ENCODE data around the gene ZNF514. TPM values are rescaled to one million over a fixed set of nuclear protein-coding genes. Genes with fewer than 3 reads are reported as not detected.

ZNF514 gene
- total RNA-seq, 1 experiment from 2014 or later = 20.0 TPM

- H3K36me3 Mint-ChIP-seq (ENCODE audit: insufficient read depth, unreplicated experiment) = no peaks in the 10 kb centered on the region
- Histone ChIP-seq H3K36me3 (ENCODE audit: control insufficient read depth, insufficient read depth, low read length) (no peaks in the 10 kb centered on the region; the same call in 1 of the 2 replicates), H3K9me3 (no peaks in the 10 kb centered on the region), H3K27me3 (replicated peaks; ENCODE audit: control insufficient read depth, insufficient read depth, low read length) (no peaks in the 10 kb centered on the region), H3K4me1 (no peaks in the 10 kb centered on the region), H3K4me3 (ENCODE audit: low read depth, low read length) (peak within 1 kb of the TSS; percentile 61)
- peak; percentile 34 to 62 for TF ChIP-seq CTCF (IDR thresholded peaks at IDR 0.05; ENCODE audit: insufficient read depth in 1 of 2, low read depth in 1 of 2, low read length in 1 of 2, severe bottlenecking in 1 of 2, unreplicated experiment in 1 of 2)
- peaks cover 25% of the 10 kb centered on the region for H3K9me3 Mint-ChIP-seq (ENCODE audit: unreplicated experiment)
- peak; percentile 95 to 96 for DNase-seq
- H3K4me3 Mint-ChIP-seq (ENCODE audit: unreplicated experiment) = peak within 1 kb of the TSS; percentile 75
- intact Hi-C loops (cut with micrococcal nuclease; ENCODE audit: unreplicated experiment) = loop anchor here (1.0 to 2.0 kb wide), 4 partner anchors 14 to 185 kb away; partner anchors contain the start of genes MRPS5 and ZNF2
- no TSS peak for BruUV-seq (replicated peaks)
- ChIA-PET CTCF (interaction anchor here (0.6 to 1.0 kb wide), 2 partner anchors 24 to 162 kb away, joined by 3 read pairs; no protein-coding TSS in a partner anchor), POLR2A (no interaction called here)
- no peaks in the 10 kb centered on the region for H3K27me3 Mint-ChIP-seq (ENCODE audit: insufficient read depth, unreplicated experiment)
- peak within 1 kb of the TSS; percentile 15 for H3K27ac Mint-ChIP-seq (ENCODE audit: unreplicated experiment)
- peaks cover 7% of the 10 kb centered on the region for H3K4me1 Mint-ChIP-seq (ENCODE audit: low read depth, unreplicated experiment)
Measured at GRCh38 chr2:95207111-95207961, 47.7 kb upstream of the ZNF514 start, which contains the start of gene ZNF892. Gene ZNF892 (plus strand): TSS chr2:95207521. CDS start chr2:95207816, 295 bp downstream.

GRCh38 chr2:95206096-95206495, 46.4 kb upstream of the ZNF514 start:
- Mint-ChIP-seq H3K27me3 (ENCODE audit: insufficient read depth, unreplicated experiment) (no peaks in the 10 kb centered on the region), H3K4me1 (ENCODE audit: low read depth, unreplicated experiment) (peaks cover 7% of the 10 kb centered on the region), H3K4me3 (ENCODE audit: unreplicated experiment) (peak overlapping the region; percentile 75), H3K27ac (ENCODE audit: unreplicated experiment) (no peak overlapping the region), H3K9me3 (ENCODE audit: unreplicated experiment) (peaks cover 28% of the 10 kb centered on the region), H3K36me3 (ENCODE audit: insufficient read depth, unreplicated experiment) (no peaks in the 10 kb centered on the region)
- Histone ChIP-seq H3K27me3 (replicated peaks; ENCODE audit: control insufficient read depth, insufficient read depth, low read length) (no peaks in the 10 kb centered on the region), H3K9me3 (no peaks in the 10 kb centered on the region), H3K4me1 (no peaks in the 10 kb centered on the region), H3K4me3 (ENCODE audit: low read depth, low read length) (no peak overlapping the region), H3K36me3 (ENCODE audit: control insufficient read depth, insufficient read depth, low read length) (no peaks in the 10 kb centered on the region)
- no peak for DNase-seq
- intact Hi-C loops (cut with micrococcal nuclease; ENCODE audit: unreplicated experiment) = loop anchor here (2.0 kb wide), 1 partner anchor 41 kb away; the partner anchor contains the start of gene ZNF2
- no peak for TF ChIP-seq CTCF (IDR thresholded peaks at IDR 0.05; ENCODE audit: insufficient read depth in 1 of 2, low read depth in 1 of 2, low read length in 1 of 2, severe bottlenecking in 1 of 2, unreplicated experiment in 1 of 2)
- ChIA-PET CTCF (no interaction called here), POLR2A (no interaction called here)
- no TSS peak for BruUV-seq (replicated peaks)

- no peak for TF ChIP-seq CTCF (IDR thresholded peaks at IDR 0.05; ENCODE audit: insufficient read depth in 1 of 2, low read depth in 1 of 2, low read length in 1 of 2, severe bottlenecking in 1 of 2, unreplicated experiment in 1 of 2)
- intact Hi-C loops (cut with micrococcal nuclease; ENCODE audit: unreplicated experiment) = no loop called here
- CTCF ChIA-PET = no interaction called here
- no peaks in the 10 kb centered on the region for H3K4me1 ChIP-seq
- H3K9me3 Mint-ChIP-seq (ENCODE audit: unreplicated experiment) = peaks cover 21% of the 10 kb centered on the region
- H3K9me3 ChIP-seq = no peaks in the 10 kb centered on the region
- no peaks in the 10 kb centered on the region for H3K36me3 ChIP-seq (ENCODE audit: control insufficient read depth, insufficient read depth, low read length)
- BruUV-seq (replicated peaks) = no TSS peak
- no peak for DNase-seq
- POLR2A ChIA-PET = no interaction called here
- H3K27me3 Mint-ChIP-seq (ENCODE audit: insufficient read depth, unreplicated experiment) = peaks cover 8% of the 10 kb centered on the region
- H3K27me3 ChIP-seq (replicated peaks; ENCODE audit: control insufficient read depth, insufficient read depth, low read length) = no peaks in the 10 kb centered on the region
- H3K4me3 ChIP-seq (ENCODE audit: low read depth, low read length) = no peak overlapping the region
- no peak overlapping the region for H3K27ac Mint-ChIP-seq (ENCODE audit: unreplicated experiment)
- no peaks in the 10 kb centered on the region for H3K36me3 Mint-ChIP-seq (ENCODE audit: insufficient read depth, unreplicated experiment)
- peaks cover 7% of the 10 kb centered on the region for H3K4me1 Mint-ChIP-seq (ENCODE audit: low read depth, unreplicated experiment)
- H3K4me3 Mint-ChIP-seq (ENCODE audit: unreplicated experiment) = no peak overlapping the region
Measured at GRCh38 chr2:95204396-95204795, 44.7 kb upstream of the ZNF514 start.

All from Caco-2 (cell line).